ENCODE measurements around the gene RPS6KA2. TPM values are rescaled to one million over a fixed set of nuclear protein-coding genes. Genes with fewer than 3 reads are reported as not detected.

Gene RPS6KA2
- polyA plus RNA-seq, 1 donor (not counting 4 experiments of a cell fraction or from before 2014, with no cell fraction given) = 8.2 TPM

DNA sequence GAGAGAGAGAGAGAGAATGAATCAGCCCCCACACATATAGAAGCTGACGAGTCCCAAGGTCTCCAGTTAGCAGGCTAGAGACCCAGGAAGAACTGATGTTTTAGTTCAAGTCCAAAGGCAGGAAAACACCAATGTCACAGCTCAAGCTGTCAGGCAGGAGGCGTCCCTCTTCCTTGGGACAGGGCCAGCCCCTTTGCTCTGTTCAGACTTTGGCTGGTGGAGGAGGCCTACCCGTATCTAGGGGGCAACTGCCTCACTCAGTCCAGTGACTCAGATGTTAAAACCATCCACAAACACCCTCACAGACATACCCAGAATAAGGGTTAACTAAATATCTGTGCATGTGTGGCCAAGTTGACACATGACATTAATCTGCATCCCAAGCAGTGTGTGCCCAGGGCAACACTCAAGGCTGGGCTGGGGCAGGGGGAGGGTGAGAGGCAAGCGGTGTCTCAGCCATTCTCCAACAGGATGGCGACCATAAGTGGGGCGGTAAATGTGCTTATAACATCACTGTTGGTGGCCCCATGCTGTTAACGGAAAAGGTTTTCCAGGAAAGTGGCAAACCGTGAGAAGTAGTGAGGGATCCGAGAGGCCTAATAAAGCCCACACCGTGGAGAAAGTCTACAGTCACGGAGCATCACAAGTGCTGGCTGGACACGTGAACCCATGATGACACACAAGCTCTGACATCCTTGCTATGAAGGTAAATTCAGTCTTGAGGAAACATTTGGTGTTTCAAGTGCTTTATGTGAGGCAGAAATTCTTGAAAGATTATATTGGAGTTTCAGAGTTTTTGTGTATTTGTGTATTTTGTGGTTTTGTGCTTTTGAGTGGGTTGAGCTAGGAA is 68.7 kb downstream of the RPS6KA2 start:
- peaks cover 31% of the 10 kb centered on the region for H3K4me1 ChIP-seq (ENCODE audit: control insufficient read depth, extremely low read depth, insufficient read depth, low read length)
- TF ChIP-seq, protein P1, sequence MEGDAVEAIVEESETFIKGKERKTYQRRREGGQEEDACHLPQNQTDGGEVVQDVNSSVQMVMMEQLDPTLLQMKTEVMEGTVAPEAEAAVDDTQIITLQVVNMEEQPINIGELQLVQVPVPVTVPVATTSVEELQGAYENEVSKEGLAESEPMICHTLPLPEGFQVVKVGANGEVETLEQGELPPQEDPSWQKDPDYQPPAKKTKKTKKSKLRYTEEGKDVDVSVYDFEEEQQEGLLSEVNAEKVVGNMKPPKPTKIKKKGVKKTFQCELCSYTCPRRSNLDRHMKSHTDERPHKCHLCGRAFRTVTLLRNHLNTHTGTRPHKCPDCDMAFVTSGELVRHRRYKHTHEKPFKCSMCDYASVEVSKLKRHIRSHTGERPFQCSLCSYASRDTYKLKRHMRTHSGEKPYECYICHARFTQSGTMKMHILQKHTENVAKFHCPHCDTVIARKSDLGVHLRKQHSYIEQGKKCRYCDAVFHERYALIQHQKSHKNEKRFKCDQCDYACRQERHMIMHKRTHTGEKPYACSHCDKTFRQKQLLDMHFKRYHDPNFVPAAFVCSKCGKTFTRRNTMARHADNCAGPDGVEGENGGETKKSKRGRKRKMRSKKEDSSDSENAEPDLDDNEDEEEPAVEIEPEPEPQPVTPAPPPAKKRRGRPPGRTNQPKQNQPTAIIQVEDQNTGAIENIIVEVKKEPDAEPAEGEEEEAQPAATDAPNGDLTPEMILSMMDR (optimal IDR thresholded peaks at IDR 0.05 in 1 of 3, IDR thresholded peaks at IDR 0.05 in 1 of 3, conservative IDR thresholded peaks at IDR 0.05 in 1 of 3; ENCODE audit: extremely low read depth in 1 of 3, insufficient read depth in 2 of 3, low read length in 3 of 3) = no peak
- no peak for TF ChIP-seq EZH2 (IDR thresholded peaks at IDR 0.05; ENCODE audit: low read length)
- no peaks in the 10 kb centered on the region for H3K27me3 ChIP-seq (ENCODE audit: control insufficient read depth, extremely low read depth, insufficient read depth, low read length)
- H3K4me2 ChIP-seq (ENCODE audit: control insufficient read depth, extremely low read depth, insufficient read depth, low read depth, low read length) = no peak overlapping the region
- H2AFZ ChIP-seq (ENCODE audit: control insufficient read depth, low read length) = no peak overlapping the region
- no peak overlapping the region for H3K4me3 ChIP-seq (ENCODE audit: control insufficient read depth in 2 of 3, extremely low read depth in 1 of 3, insufficient read depth in 2 of 3, low read depth in 1 of 3, low read length in 3 of 3)
- no peak overlapping the region for H3K9ac ChIP-seq (ENCODE audit: control insufficient read depth, extremely low read depth, insufficient read depth, low read length)
- no peaks in the 10 kb centered on the region for H3K9me3 ChIP-seq (ENCODE audit: control insufficient read depth, low read depth, low read length)
- no peak for FAIRE-seq
- no peaks in the 10 kb centered on the region for H3K36me3 ChIP-seq (ENCODE audit: control insufficient read depth in 2 of 2, extremely low read depth in 1 of 2, insufficient read depth in 2 of 2, low read length in 2 of 2)
- H3K79me2 ChIP-seq (ENCODE audit: control insufficient read depth, insufficient read depth, low read length) = no peaks in the 10 kb centered on the region
- H4K20me1 ChIP-seq (ENCODE audit: control insufficient read depth, extremely low read depth, insufficient read depth, low read length) = no peaks in the 10 kb centered on the region
- no peaks in the 10 kb centered on the region for H3K9me1 ChIP-seq (ENCODE audit: control insufficient read depth, extremely low read depth, insufficient read depth, low read length)
- dilution Hi-C loops (cut with MboI; ENCODE audit: extremely low pct_ligation_motif_present, low sequenced_read_pairs) = no loop called here
- DNase-seq (ENCODE audit: low read depth, low spot score) = no peak
- H3K27ac ChIP-seq (ENCODE audit: control insufficient read depth, insufficient read depth, low read length) = peak overlapping the region; percentile 16

DNA sequence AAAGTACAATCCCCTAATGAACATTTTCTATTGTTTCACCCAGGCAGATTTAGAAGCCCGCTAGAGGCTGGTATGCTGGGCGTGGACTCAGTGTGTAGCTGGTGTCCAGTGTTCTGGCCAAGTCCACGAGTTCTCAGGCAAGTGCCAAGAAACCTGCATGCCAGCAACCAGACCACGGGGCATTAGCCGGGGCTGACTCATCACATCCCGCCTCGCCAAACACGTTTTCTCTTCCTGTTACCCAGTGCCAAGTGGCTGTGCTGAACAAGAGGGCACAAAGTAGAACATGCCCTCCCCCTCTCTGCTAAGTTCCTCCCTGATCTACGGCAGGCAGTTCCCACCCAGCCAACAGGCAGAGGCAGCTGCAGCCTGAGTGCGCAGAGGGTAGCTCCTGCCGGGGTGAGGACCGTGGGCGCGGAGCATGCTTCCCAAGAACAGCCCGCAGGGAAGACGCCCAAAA is 70.2 kb downstream of the RPS6KA2 start:
- Histone ChIP-seq H3K9me3 (ENCODE audit: control insufficient read depth, low read depth, low read length) (no peaks in the 10 kb centered on the region), H3K27ac (ENCODE audit: control insufficient read depth, insufficient read depth, low read length) (peak overlapping the region; percentile 83), H3K4me3 (ENCODE audit: control insufficient read depth in 2 of 3, extremely low read depth in 1 of 3, insufficient read depth in 2 of 3, low read depth in 1 of 3, low read length in 3 of 3) (peak overlapping the region in 2 of 3 experiments; percentile 2 to 22), H3K27me3 (ENCODE audit: control insufficient read depth, extremely low read depth, insufficient read depth, low read length) (no peaks in the 10 kb centered on the region), H4K20me1 (ENCODE audit: control insufficient read depth, extremely low read depth, insufficient read depth, low read length) (no peaks in the 10 kb centered on the region), H3K36me3 (ENCODE audit: control insufficient read depth in 2 of 2, extremely low read depth in 1 of 2, insufficient read depth in 2 of 2, low read length in 2 of 2) (no peaks in the 10 kb centered on the region), H3K4me1 (ENCODE audit: control insufficient read depth, extremely low read depth, insufficient read depth, low read length) (peaks cover 39% of the 10 kb centered on the region), H3K9me1 (ENCODE audit: control insufficient read depth, extremely low read depth, insufficient read depth, low read length) (no peaks in the 10 kb centered on the region), H3K4me2 (ENCODE audit: control insufficient read depth, extremely low read depth, insufficient read depth, low read depth, low read length) (peak overlapping the region; percentile 59), H3K79me2 (ENCODE audit: control insufficient read depth, insufficient read depth, low read length) (no peaks in the 10 kb centered on the region), H2AFZ (ENCODE audit: control insufficient read depth, low read length) (peak overlapping the region; percentile 78), H3K9ac (ENCODE audit: control insufficient read depth, extremely low read depth, insufficient read depth, low read length) (peak overlapping the region; percentile 78)
- peak; percentile 90 for DNase-seq (ENCODE audit: low read depth, low spot score)
- no peak for TF ChIP-seq EZH2 (IDR thresholded peaks at IDR 0.05; ENCODE audit: low read length)
- TF ChIP-seq, protein P1 (optimal IDR thresholded peaks at IDR 0.05 in 1 of 3, IDR thresholded peaks at IDR 0.05 in 1 of 3, conservative IDR thresholded peaks at IDR 0.05 in 1 of 3; ENCODE audit: extremely low read depth in 1 of 3, insufficient read depth in 2 of 3, low read length in 3 of 3) = peak in 1 of 3 experiments; percentile 50
- dilution Hi-C loops (cut with MboI; ENCODE audit: extremely low pct_ligation_motif_present, low sequenced_read_pairs) = no loop called here
- peak; percentile 99 for FAIRE-seq
